ENCODE results near the gene TMEM203.

DNA sequence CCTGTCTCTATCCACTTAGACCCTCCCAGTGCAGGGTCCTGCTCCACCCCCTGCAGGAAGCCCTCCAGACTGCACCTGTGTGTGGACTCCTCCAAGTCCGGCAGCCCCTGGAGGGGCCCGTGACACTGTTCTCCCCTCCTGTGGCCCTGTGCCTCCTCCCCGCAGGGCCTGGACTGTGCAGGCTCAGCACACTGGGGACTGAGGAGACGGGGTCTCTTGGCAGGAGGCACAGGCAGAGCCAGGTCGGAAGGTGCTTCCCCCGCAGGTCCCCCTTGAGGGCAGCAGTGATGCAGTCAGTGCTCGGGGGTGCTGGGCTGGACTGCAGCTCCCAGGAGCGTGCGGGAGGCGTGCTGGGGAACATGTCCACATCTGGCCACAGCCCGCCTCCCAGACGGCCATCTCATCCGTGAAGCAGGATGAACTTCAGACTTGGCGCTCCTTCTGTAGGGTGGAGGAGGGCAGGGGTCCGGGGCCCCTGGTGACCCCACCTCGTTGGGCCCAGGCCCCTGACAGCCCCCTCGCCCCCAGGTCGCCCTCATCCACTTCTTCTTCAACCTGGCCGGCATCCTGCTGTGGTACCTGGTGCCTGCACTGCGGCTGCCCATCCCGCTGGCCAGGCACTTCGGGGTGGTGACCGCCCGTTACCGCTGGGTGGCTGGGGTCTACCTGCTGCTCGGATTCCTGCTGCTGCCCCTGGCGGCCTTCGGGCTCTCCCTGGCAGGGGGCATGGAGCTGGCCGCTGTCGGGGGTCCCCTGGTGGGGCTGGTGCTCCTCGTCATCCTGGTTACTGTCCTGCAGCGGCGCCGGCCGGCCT is 30.2 kb upstream of the TMEM203 start:
- TF ChIP-seq, protein P1, sequence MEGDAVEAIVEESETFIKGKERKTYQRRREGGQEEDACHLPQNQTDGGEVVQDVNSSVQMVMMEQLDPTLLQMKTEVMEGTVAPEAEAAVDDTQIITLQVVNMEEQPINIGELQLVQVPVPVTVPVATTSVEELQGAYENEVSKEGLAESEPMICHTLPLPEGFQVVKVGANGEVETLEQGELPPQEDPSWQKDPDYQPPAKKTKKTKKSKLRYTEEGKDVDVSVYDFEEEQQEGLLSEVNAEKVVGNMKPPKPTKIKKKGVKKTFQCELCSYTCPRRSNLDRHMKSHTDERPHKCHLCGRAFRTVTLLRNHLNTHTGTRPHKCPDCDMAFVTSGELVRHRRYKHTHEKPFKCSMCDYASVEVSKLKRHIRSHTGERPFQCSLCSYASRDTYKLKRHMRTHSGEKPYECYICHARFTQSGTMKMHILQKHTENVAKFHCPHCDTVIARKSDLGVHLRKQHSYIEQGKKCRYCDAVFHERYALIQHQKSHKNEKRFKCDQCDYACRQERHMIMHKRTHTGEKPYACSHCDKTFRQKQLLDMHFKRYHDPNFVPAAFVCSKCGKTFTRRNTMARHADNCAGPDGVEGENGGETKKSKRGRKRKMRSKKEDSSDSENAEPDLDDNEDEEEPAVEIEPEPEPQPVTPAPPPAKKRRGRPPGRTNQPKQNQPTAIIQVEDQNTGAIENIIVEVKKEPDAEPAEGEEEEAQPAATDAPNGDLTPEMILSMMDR (IDR thresholded peaks at IDR 0.05): no peak
- TF ChIP-seq POLR2A (IDR thresholded peaks at IDR 0.05): no peak
